Heart left ventricle (tissue), 16 donors: ENCODE data around the gene KRTAP10-8. TPM values are rescaled to one million over a fixed set of nuclear protein-coding genes. Genes with fewer than 3 reads are reported as not detected.

Experiments used
- ATAC-seq, 4 donors: fragments of 200-7000 bp; cut with Tn5 transposase; one replicate each; pipeline ENCODE4 v1.9.1; 2020 to 2022; ENCODE audit warnings: moderate library complexity in 4 of 4, mild to moderate bottlenecking in 3 of 4, moderate number of reproducible peaks in 1 of 4
- DNase-seq, 5 donors: peaks; one replicate each; pipeline ENCODE4 v3.0.0-alpha.2; 2020
- H3K27ac ChIP-seq, 12 donors: fragments of 200-600 bp; sonication (generic) in 4 of 12; one replicate each; pipeline versions ENCODE4 v1.5.0 to v1.8.0; 2016 to 2022; ENCODE audit warnings: mild to moderate bottlenecking in 2 of 12
- H3K27me3 ChIP-seq, 9 donors: fragments of 200-600 bp; sonication (generic) in 2 of 9; one replicate each; pipeline versions ENCODE4 v1.5.1 to v1.8.0; 2016 to 2022; ENCODE audit warnings: mild to moderate bottlenecking in 3 of 9
- H3K36me3 ChIP-seq, 9 donors: fragments of 200-600 bp; sonication (generic) in 2 of 9; one replicate each; pipeline versions ENCODE4 v1.5.0 to v1.8.0; 2018 to 2022; ENCODE audit warnings: mild to moderate bottlenecking in 2 of 9
- H3K4me1 ChIP-seq, 12 donors: fragments of 200-600 bp; sonication (generic) in 4 of 12; one replicate each; pipeline versions ENCODE4 v1.5.0 to v1.8.0; 2016 to 2022; ENCODE audit warnings: mild to moderate bottlenecking in 3 of 12
- H3K4me3 ChIP-seq, 12 donors: fragments of 200-600 bp; sonication (generic) in 4 of 12; one replicate each; pipeline versions ENCODE4 v1.5.0 to v1.8.0; 2017 to 2022; ENCODE audit warnings: mild to moderate bottlenecking in 9 of 12, moderate library complexity in 4 of 12
- H3K9me3 ChIP-seq, 12 donors: fragments of 200-600 bp; sonication (generic) in 4 of 12; one replicate each; pipeline versions ENCODE4 v1.5.0 to v1.8.0; 2016 to 2022; ENCODE audit warnings: mild to moderate bottlenecking in 1 of 12
- CTCF ChIP-seq, 12 donors: fragments of 200-600 bp; sonication (generic) in 4 of 12; IDR thresholded peaks; one replicate each; pipeline versions ENCODE4 v1.5.0 to v1.8.0; 2018 to 2022; ENCODE audit warnings: antibody characterized with exemption in 12 of 12, mild to moderate bottlenecking in 5 of 12
- POLR2A ChIP-seq, 2 donors: fragments of 450-650 bp; IDR thresholded peaks; one replicate each; pipeline ENCODE4 v1.6.1; 2017; ENCODE audit warnings: antibody characterized with exemption in 2 of 2, mild to moderate bottlenecking in 2 of 2, moderate library complexity in 2 of 2
- WGBS, 4 donors: extraction: QIAGEN DNeasy Blood & Tissue Kit in 2 of 4; methylation state at CpG; one replicate each; pipeline versions ENCODE4 v1.1.5 to v1.1.7; 2013 to 2018; 5-methylcytosine and 5-hydroxymethylcytosine counted together
- intact Hi-C, 10 donors: fragments of 100-400 bp; cut with DNase I; formaldehyde crosslinking; loops; one replicate each; pipeline versions ENCODE4 v1.11.1 to v1.14.2; 2022
- polyA plus RNA-seq, 2 donors: library from polyadenylated mRNA; stranded (reverse); fragments of 200-250 nt; gene quantifications; one replicate each; pipeline ENCODE4 v1.2.3, GENCODE V29; 2013
- total RNA-seq, 9 donors: library from RNA; depleted of rRNA in 2 of 9; stranded (reverse); fragments of >200 nt in 2 of 9; fragmentation: NEBNext Ultra II Directional in 3 of 9; extraction: Animal tissue kit (Norgen Biotek cat#: 25700) in 3 of 9; gene quantifications; one replicate each; pipeline versions ENCODE4 v1.1.0 to v1.2.4, GENCODE V29; 2016 to 2023
- donor health status: ischemic (EF 13 %, LVEDD 7.1; RV severe dilation, severe dysfunction).
- donor health status: healthy with polysubstance abuse.
- donor health status: DM: no; HTN: yes; CAD: no.
- donor health status: DM: no; HTN: no; CAD: no.
- donor health status: ischemic (EF 25% LVEDD 6.9; RV normal size, moderate dysfunction).
- donor health status: ischemic (EF 25% LVEDD 5.7; RV mildly dilated, moderate dysfunction).
- donor health status: healthy.
- donor health status: DM: yes; HTN: yes; CAD: no.
- donor health status: ischemic (EF 35%, LVEDD 5.7; RV mildly dilated, moderate dysfunction).
- donor health status: nonischemic (EF 11% LVEDD 7.7; RV severe dilation, severe dysfunction).
- donor health status: DM: yes; HTN: yes; CAD: no.
- donor health status: PGD.
- donor health status: ischemic (EF 29% LVEDD 5.4; RV normal size, mild dysfunction).
- donor health status: nonischemic (EF 23%, LVEDD 6.1; RV moderate dilation, normal function).

KRTAP10-8 gene
- total and polyA plus RNA-seq, 11 donors: not detected

- H3K4me1 ChIP-seq: peaks cover 0 to 23% (median 0%) of the 10 kb centered on the region in 12 donors
- peaks cover 0 to 21% (median 6%) of the 10 kb centered on the region in 12 donors for H3K9me3 ChIP-seq
- DNase-seq (no peak), ATAC-seq (peak in 1 of 4 donors; percentile 21)
- H3K4me3 ChIP-seq: no peak overlapping the region
- WGBS, 4 donors: 90 to 92% (median 91%) methylated on average over 17 to 18 of the region's 18 CpGs
- peaks cover 0 to 10% (median 0%) of the 10 kb centered on the region in 9 donors for H3K27me3 ChIP-seq
- no peaks in the 10 kb centered on the region for H3K36me3 ChIP-seq
- TF ChIP-seq CTCF (IDR thresholded peaks at IDR 0.05): no peak
- intact Hi-C loops: no loop called here
- no peak overlapping the region for H3K27ac ChIP-seq
Observed at GRCh38 chr21:44567481-44568171, 44.3 kb upstream of the KRTAP10-8 start.

GRCh38 chr21:44568261-44568660, 43.6 kb upstream of the KRTAP10-8 start:
- DNase-seq (no peak), ATAC-seq (peak in 1 of 4 donors; percentile 12)
- H3K27ac ChIP-seq: no peak overlapping the region
- H3K27me3 ChIP-seq: peaks cover 0 to 10% (median 0%) of the 10 kb centered on the region in 9 donors
- WGBS, 4 donors: 61 to 82% (median 71%) methylated on average over 5 to 12 of the region's 12 CpGs
- H3K36me3 ChIP-seq: no peaks in the 10 kb centered on the region
- peaks cover 0 to 16% (median 4%) of the 10 kb centered on the region in 12 donors for H3K9me3 ChIP-seq
- intact Hi-C loops: no loop called here
- TF ChIP-seq CTCF (IDR thresholded peaks at IDR 0.05) (no peak), POLR2A (IDR thresholded peaks at IDR 0.05) (no peak)
- H3K4me3 ChIP-seq: no peak overlapping the region
- peaks cover 0 to 23% (median 0%) of the 10 kb centered on the region in 12 donors for H3K4me1 ChIP-seq

DNA sequence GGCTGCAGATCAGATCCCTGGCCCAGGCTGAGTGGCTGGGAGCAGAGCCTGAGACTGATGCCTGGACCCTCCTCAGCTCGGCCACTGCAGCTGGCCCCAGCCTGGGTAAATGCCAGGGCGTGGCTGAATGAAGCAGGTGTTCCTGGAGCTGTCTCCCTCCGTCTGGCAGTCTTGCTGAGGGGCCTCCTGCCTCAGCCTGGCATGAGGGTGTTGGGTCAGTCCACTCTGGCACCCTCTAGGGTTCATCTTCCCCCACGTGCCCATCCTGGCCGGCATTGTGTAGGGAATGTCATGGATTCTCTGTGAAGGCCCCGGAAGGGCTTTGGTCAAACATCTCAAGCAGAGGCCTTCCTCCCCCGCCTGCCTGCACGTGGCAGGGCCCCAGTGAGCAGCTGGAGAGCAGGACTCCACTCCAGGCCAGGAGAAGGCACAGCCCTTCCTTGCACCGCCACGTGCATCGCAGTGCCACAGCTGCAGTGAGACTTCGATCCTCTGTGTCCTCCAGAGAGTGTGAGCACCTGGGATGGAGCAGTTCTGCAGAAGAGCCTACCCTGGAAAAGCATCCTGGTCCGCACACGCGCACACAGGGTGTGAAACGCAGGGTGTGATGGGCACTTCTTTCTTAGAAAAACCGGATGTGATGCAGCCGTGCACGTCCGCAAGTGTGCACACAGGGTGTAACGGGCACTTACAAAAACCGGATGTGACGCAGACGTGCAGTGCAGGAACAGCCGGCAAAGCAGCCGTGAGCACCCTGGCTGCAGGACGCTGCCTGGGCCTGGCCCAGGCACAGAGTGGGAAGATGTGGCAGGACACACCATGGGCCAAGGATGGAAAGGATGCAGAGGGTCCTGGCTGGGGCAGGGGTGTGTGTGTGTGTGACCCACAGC, 43.0 kb upstream of the KRTAP10-8 start:
- no peaks in the 10 kb centered on the region for H3K36me3 ChIP-seq
- peaks cover 0 to 10% (median 0%) of the 10 kb centered on the region in 9 donors for H3K27me3 ChIP-seq
- H3K9me3 ChIP-seq: peaks cover 0 to 16% (median 3%) of the 10 kb centered on the region in 12 donors
- ATAC-seq (peak in 1 of 4 donors; percentile 38), DNase-seq (no peak)
- TF ChIP-seq POLR2A (IDR thresholded peaks at IDR 0.05): no peak
- no peak overlapping the region for H3K27ac ChIP-seq
- 73 to 85% (median 80%) methylated on average over 21 to 27 of the region's 27 CpGs for WGBS, 4 donors
- intact Hi-C loops: no loop called here
- H3K4me1 ChIP-seq: peaks cover 0 to 23% (median 0%) of the 10 kb centered on the region in 12 donors
- H3K4me3 ChIP-seq: no peak overlapping the region

DNA sequence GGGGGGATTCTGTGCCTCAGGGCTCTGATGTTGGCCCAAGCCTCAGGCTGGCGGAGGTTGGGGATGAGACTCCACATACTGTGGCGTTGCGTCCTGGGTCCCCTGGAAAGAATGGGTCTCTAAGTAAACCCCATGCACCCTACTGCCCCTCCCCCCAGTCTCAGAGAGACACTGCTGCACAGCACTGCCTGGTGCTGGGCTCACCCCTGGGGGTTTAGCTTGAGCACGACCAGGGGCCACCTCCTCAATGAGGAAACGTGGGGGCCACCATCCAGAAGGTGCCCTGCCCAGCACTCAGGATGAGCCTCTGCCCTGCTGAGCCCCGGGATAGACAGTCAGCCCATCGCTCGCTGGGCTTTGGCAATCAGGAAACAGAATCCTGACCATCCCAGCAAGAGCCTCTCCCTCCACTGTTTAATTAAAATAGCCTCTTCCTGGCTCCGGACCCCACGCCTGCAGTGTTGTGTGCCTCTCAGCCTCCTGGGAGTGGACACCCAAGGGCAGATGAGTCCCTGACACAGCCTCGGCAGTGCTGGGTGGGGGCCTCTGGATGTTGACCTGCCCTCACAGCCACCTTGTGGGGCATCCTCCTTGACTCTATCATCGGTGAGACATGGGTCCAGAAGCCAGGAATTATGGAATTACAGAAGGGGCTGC, 41.9 kb upstream of the KRTAP10-8 start:
- Histone ChIP-seq H3K9me3 (peaks cover 0 to 16% (median 2%) of the 10 kb centered on the region in 12 donors), H3K36me3 (no peaks in the 10 kb centered on the region), H3K4me1 (peaks cover 0 to 19% (median 0%) of the 10 kb centered on the region in 12 donors), H3K27ac (no peak overlapping the region), H3K4me3 (no peak overlapping the region), H3K27me3 (peaks cover 0 to 19% (median 0%) of the 10 kb centered on the region in 9 donors)
- DNase-seq (no peak), ATAC-seq (no peak)
- intact Hi-C loops: no loop called here
- WGBS, 4 donors: 72 to 89% (median 83%) methylated on average over 6 to 12 of the region's 12 CpGs
- TF ChIP-seq POLR2A (IDR thresholded peaks at IDR 0.05) (no peak), CTCF (IDR thresholded peaks at IDR 0.05) (no peak)
